NOMO-1 treated with dmso at 0.1 percent for 144 hours (cell line): Measurements from ENCODE around the gene APPBP2.

Source experiments
- DNase-seq: peaks from one replicate; lab custom pipeline; 2025; ENCODE audit not compliant: unreplicated experiment; lab: John Stamatoyannopoulos, UW

The APPBP2 gene

DNA sequence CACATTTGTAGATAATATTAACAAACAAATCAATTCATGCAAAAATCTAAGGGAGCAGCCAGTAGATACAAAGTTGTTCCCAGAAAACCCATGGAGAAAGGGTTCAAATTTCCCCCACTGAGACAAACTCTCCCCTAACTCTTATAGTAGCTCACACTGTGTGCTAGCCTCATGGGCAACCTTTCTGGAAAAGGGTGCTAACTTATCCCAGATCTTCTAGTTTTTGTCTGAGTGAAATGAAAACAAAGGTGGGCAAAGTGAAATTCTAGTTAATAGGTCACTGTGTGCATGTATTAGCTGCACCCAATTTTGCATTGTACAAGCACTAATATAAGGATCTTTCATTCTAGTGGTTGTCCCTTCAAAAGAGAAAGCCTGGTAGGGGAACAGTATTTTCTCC lies 124.2 kb downstream of the APPBP2 start:
- no peak for DNase-seq

GRCh38 chr17:60398227-60398959 lies 127.6 kb downstream of the APPBP2 start:
- DNase-seq: peak; percentile 92

GRCh38 chr17:60396412-60396811 lies 129.6 kb downstream of the APPBP2 start:
- DNase-seq: no peak

- DNase-seq: peak; percentile 27
Measured at GRCh38 chr17:60395508-60396065, 130.5 kb downstream of the APPBP2 start.

DNA sequence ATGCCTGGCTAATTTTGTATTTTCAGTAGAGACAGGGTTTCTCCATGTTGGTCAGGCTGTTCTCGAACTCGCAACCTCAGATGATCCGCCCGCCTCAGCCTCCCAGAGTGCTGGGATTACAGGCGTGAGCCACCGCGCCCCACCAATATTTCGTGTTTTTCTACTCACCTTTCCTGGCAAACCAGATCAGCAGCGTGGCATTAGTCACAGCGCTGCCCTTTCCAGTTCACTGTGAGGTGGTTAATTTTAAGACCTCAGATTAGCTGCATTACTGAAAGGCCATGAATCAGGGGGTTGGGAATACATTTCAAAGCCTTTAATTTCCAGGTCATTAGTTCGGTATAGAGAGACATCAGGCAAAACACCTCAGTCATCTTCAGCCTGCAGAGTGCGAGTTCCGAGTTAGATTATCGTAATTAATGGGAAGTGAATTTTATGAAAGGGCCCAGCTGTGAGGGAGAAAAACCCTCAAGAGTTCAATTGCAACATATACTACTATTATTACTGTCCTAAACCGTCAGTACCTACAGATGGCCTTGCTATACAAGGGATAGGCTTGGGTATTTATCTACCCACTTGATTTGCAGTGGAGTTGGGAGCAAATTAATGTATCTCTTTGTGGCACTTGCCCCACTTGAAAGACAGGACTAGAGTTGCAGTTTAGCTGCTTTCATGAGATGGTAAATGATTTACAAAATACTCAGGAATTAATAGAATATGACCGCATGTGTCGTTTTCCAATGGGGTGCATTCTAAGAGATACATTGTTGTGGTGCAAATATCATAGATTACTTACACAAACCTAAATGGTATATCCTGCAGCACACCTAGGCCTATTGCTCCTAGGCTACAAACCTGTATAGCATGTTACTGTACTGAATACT lies 132.0 kb downstream of the APPBP2 start:
- DNase-seq: peak; percentile 81
